Large intestine (tissue), 3 donors: Measurements from ENCODE around the gene RANBP17. TPM values are rescaled to one million over a fixed set of nuclear protein-coding genes. Genes with fewer than 3 reads are reported as not detected.
A peak's percentile ranks its signal among the peaks of the same experiment; 100 is the strongest.

ENCODE experiments used
- DNase-seq, 2 donors: peaks; one replicate each; pipeline versions ENCODE4 v3.0.0 to v3.0.0-alpha.2; 2013
- H3K27ac ChIP-seq: one replicate; pipeline ENCODE4 v1.5.1; 2013; ENCODE audit warnings: low read length
- H3K27me3 ChIP-seq: 2 replicates; pipeline ENCODE4 v1.6.1; 2013; ENCODE audit warnings: low read length; ENCODE audit not compliant: control insufficient read depth, insufficient read depth
- H3K36me3 ChIP-seq: 2 replicates; pipeline ENCODE4 v1.6.1; 2013; ENCODE audit warnings: low read length; ENCODE audit not compliant: control insufficient read depth, insufficient read depth
- H3K4me1 ChIP-seq: one replicate; pipeline ENCODE4 v1.6.1; 2013; ENCODE audit warnings: low read length; ENCODE audit not compliant: control insufficient read depth, insufficient read depth
- H3K4me3 ChIP-seq: one replicate; pipeline ENCODE4 v1.5.1; 2013; ENCODE audit warnings: low read length
- H3K9me3 ChIP-seq: one replicate; pipeline ENCODE4 v1.6.1; 2013; ENCODE audit warnings: mild to moderate bottlenecking, low read depth, low read length, moderate library complexity; ENCODE audit not compliant: control insufficient read depth
- WGBS: methylation state at CpG from one replicate; pipeline ENCODE4 v1.1.5; 2013; ENCODE audit warnings: low lambda C conversion rate; ENCODE audit not compliant: insufficient coverage; 5-methylcytosine and 5-hydroxymethylcytosine counted together
- polyA plus RNA-seq: library from polyadenylated mRNA; unstranded; fragments of 120-200 nt; gene quantifications from one replicate; pipeline ENCODE4 v1.2.1, GENCODE V29; 2013

The RANBP17 gene
- polyA plus RNA-seq, 1 donor: 5.8 TPM

GRCh38 chr5:171299851-171300250 lies 438.0 kb downstream of the RANBP17 start:
- no peak overlapping the region for H3K4me3 ChIP-seq
- peak in 1 of 2 donors; percentile 38 for DNase-seq
- WGBS: 67% methylated on average over 1 of the region's 2 CpGs
- no peaks in the 10 kb centered on the region for H3K4me1 ChIP-seq
- H3K36me3 ChIP-seq: no peaks in the 10 kb centered on the region
- peaks cover 13% of the 10 kb centered on the region for H3K27me3 ChIP-seq
- no peaks in the 10 kb centered on the region for H3K9me3 ChIP-seq
- no peak overlapping the region for H3K27ac ChIP-seq

- H3K4me1 ChIP-seq: no peaks in the 10 kb centered on the region
- H3K9me3 ChIP-seq: no peaks in the 10 kb centered on the region
- WGBS: no CpG with 5 or more reads among the region's 7 CpGs
- H3K27ac ChIP-seq: no peak overlapping the region
- no peak for DNase-seq
- no peak overlapping the region for H3K4me3 ChIP-seq
- H3K36me3 ChIP-seq: no peaks in the 10 kb centered on the region
- H3K27me3 ChIP-seq: peaks cover 18% of the 10 kb centered on the region
Measured at GRCh38 chr5:171300358-171300757, 438.5 kb downstream of the RANBP17 start.

- Histone ChIP-seq H3K4me3 (no peak overlapping the region), H3K27ac (no peak overlapping the region), H3K36me3 (no peaks in the 10 kb centered on the region), H3K9me3 (peaks cover 9% of the 10 kb centered on the region), H3K27me3 (peaks cover 76% of the 10 kb centered on the region), H3K4me1 (peaks cover 4% of the 10 kb centered on the region)
- WGBS: 72% methylated on average over 3 of the region's 6 CpGs
- DNase-seq: no peak
Measured at GRCh38 chr5:171306166-171306565, 444.3 kb downstream of the RANBP17 start.

GRCh38 chr5:171306781-171307591 lies 445.2 kb downstream of the RANBP17 start:
- H3K9me3 ChIP-seq: peaks cover 9% of the 10 kb centered on the region
- no peak for DNase-seq
- H3K27ac ChIP-seq: no peak overlapping the region
- H3K27me3 ChIP-seq: peaks cover 84% of the 10 kb centered on the region
- no peak overlapping the region for H3K4me3 ChIP-seq
- no CpG with 5 or more reads among the region's 10 CpGs for WGBS
- H3K4me1 ChIP-seq: peaks cover 7% of the 10 kb centered on the region
- H3K36me3 ChIP-seq: no peaks in the 10 kb centered on the region

- H3K9me3 ChIP-seq: peaks cover 15% of the 10 kb centered on the region
- no peak for DNase-seq
- H3K36me3 ChIP-seq: no peaks in the 10 kb centered on the region
- no peak overlapping the region for H3K4me3 ChIP-seq
- peaks cover 8% of the 10 kb centered on the region for H3K4me1 ChIP-seq
- H3K27ac ChIP-seq: no peak overlapping the region
- peaks cover 93% of the 10 kb centered on the region for H3K27me3 ChIP-seq
- 33% methylated on average over 1 of the region's 42 CpGs for WGBS
Measured at GRCh38 chr5:171307789-171308452, 446.1 kb downstream of the RANBP17 start.

- Histone ChIP-seq H3K4me1 (peaks cover 8% of the 10 kb centered on the region), H3K27me3 (peaks cover 99% of the 10 kb centered on the region), H3K9me3 (peaks cover 18% of the 10 kb centered on the region), H3K36me3 (no peaks in the 10 kb centered on the region), H3K27ac (no peak within 1 kb of the TSS), H3K4me3 (no peak within 1 kb of the TSS)
- WGBS: no CpG with 5 or more reads among the region's 73 CpGs
- no peak for DNase-seq
Measured at GRCh38 chr5:171308453-171309275, 446.8 kb downstream of the RANBP17 start, which contains the start of gene TLX3. Gene TLX3 (plus strand): TSS chr5:171309248. CDS start chr5:171309366, 118 bp downstream.

- Histone ChIP-seq H3K4me3 (no peak overlapping the region), H3K4me1 (peaks cover 8% of the 10 kb centered on the region), H3K27me3 (peaks cover 99% of the 10 kb centered on the region), H3K36me3 (no peaks in the 10 kb centered on the region), H3K27ac (no peak overlapping the region), H3K9me3 (peaks cover 18% of the 10 kb centered on the region)
- no CpG with 5 or more reads among the region's 106 CpGs for WGBS
- DNase-seq: no peak
Measured at GRCh38 chr5:171309276-171310211, 447.7 kb downstream of the RANBP17 start.

- Histone ChIP-seq H3K9me3 (peaks cover 23% of the 10 kb centered on the region), H3K27me3 (peaks cover 99% of the 10 kb centered on the region), H3K4me1 (peaks cover 8% of the 10 kb centered on the region), H3K27ac (no peak overlapping the region), H3K4me3 (no peak overlapping the region), H3K36me3 (no peaks in the 10 kb centered on the region)
- no peak for DNase-seq
- WGBS: 8% methylated on average over 2 of the region's 41 CpGs
Measured at GRCh38 chr5:171310212-171310818, 448.5 kb downstream of the RANBP17 start.

GRCh38 chr5:171310819-171311321 lies 449.1 kb downstream of the RANBP17 start:
- no peak for DNase-seq
- WGBS: no CpG with 5 or more reads among the region's 41 CpGs
- peaks cover 24% of the 10 kb centered on the region for H3K9me3 ChIP-seq
- no peaks in the 10 kb centered on the region for H3K36me3 ChIP-seq
- H3K4me3 ChIP-seq: no peak overlapping the region
- peaks cover 99% of the 10 kb centered on the region for H3K27me3 ChIP-seq
- peaks cover 8% of the 10 kb centered on the region for H3K4me1 ChIP-seq
- H3K27ac ChIP-seq: no peak overlapping the region
